NCI-H187 treated with DMSO at 0.1 percent for 48 hours (cell line): Measurements from ENCODE around the gene CIAO3.
"Not testable (repeated sequence)": the region's sequence is repeated elsewhere in the genome, so short reads cannot be mapped to it uniquely, and the experiment has no call there.

Source experiments
- DNase-seq: peaks from one replicate; lab custom pipeline; 2025; lab: John Stamatoyannopoulos, UW

CIAO3 gene

GRCh38 chr16:760065-760464 is 19.3 kb upstream of the CIAO3 start:
- no peak for DNase-seq

DNA sequence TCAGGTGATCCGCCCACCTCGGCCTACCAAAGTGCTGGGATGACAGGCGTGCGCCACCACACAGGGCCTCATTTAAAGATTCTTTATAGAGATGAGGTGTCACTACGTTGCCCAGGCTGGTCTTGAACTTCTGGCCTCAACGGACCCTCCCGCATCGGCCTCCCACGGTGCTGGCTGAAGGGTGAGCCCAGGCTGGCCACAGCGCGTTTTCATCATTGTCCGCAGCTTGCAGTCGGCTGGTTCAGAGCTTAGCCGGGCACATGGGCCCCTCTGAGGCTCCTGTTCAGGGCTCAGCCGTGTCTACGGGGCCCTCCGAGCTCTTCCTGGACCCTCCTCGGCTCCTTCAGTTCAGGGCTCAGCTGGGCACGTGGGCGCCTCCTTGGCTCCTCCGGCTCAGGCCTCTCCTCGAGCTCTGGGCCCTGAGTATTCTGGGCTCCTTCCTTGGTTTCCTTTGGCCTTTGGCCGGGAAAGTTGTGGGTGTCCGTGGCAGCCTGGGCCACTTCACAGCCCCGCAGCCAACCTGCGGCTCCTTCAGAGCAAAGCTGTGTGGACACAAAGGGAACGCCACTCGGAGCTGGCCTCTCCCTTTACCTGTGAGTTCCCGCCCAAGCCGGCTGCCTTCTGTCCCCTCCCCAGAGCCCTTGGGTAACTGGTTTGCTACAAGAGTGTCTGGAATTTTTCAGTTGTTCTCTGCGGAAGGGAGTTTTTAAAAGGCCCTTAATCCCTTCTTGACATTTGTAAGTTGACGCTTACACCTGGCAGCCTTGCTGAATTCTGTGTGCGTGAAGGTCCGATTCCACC is 18.5 kb upstream of the CIAO3 start:
- no peak for DNase-seq

DNA sequence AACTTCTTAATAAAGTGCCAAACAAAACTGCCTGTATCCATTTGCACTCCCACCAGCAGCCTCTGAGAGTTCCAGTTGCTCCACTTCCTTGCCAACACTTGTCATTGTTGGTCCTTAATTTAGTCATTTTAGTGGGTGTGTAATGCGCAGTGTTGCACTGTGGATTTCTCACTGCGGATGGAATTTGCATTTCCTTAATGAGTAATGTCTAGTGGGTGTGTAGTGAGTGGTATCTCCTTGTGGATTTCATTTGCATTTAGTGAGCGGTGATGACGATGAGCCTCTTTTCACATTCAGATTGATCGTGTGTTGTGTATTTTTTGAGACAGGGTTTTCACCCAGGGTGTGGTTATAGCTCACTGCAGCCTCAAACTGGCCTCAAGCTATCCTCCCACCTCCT is 15.6 kb upstream of the CIAO3 start:
- no peak for DNase-seq

- DNase-seq, result no peak
Measured at GRCh38 chr16:754656-755055, 13.9 kb upstream of the CIAO3 start.

GRCh38 chr16:754121-754607 is 13.4 kb upstream of the CIAO3 start:
- not testable (repeated sequence) for DNase-seq

GRCh38 chr16:752007-752312 is 11.2 kb upstream of the CIAO3 start:
- no peak for DNase-seq

DNA sequence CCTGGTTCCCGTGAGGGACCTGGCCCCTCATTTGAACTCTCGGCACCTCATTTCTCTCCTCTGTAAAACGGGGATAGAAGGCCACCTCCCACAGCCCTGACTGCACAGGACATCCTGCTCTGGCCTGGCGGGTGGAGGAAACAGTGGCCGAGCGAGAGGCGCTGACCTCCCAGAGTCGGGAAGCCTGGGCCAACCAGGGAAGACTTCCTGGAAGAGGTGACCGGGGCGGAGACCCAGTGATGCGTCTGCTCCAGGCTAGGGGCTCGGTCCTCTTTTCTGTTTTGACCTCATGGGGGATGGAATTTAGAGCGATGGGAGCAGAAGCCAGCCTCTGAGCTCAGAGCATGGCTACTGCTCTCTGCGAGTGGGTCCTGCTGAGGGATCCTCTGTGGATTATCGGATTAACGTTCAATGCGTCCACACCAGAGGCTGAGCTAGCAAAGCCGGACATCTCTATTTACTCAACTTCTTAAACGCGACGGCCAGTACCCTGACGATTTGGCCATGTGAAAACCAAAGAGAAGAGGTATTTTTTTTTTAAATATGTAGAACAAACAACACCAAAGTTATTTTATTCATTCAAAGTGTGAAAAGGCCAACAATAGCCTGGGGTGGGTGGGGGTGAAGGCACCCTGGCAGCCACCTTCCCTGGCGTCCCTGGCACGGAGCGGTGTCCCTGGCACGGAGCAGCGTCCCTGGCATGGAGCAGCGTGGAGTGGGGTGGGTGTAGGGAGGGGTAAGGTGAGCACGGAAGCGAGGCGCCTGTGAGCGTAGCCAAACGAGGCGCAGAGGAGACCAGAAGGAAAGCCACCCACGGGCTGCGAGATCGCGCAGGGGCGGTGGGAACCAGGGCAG is 10.6 kb upstream of the CIAO3 start:
- no peak for DNase-seq

GRCh38 chr16:750485-750884 is 9.7 kb upstream of the CIAO3 start:
- no peak for DNase-seq

GRCh38 chr16:749010-749409 is 8.2 kb upstream of the CIAO3 start:
- no peak for DNase-seq

DNA sequence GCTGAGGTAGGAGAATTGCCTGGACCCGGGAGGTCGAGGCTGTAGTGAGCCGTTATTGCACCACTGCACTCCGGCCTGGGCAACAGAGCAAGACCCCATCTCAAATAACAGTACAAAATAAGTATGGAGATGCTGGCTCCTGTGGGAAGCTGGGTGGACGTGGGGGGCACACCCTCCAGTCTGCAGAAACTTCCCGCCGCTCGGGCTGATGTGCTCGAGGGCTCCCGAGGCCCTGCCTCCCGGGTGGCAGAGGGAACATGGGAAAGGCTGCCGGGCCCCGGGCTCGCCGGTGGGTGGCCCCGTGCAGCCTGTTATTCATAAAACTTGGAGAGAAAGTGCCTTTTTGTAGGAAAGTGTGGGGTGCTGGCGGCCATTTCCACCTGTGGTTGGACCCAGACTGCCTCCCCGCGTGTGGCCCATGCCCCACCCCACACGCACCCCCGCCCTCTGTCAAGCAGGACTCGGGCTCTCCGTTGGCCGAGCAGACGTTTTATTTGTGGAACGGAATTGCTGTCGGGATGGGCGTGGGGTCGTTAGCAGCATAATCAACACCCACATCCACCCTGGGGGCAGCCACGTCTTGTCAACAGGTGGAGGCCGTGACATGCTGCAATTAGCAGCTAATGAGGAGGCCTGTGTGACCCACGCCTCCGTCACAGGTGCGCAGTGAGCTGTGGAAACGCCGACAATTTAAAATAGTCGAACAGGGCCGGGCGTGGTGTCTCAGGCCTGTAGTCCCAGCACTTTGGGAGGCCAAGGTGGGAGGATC is 7.4 kb upstream of the CIAO3 start:
- no peak for DNase-seq

DNA sequence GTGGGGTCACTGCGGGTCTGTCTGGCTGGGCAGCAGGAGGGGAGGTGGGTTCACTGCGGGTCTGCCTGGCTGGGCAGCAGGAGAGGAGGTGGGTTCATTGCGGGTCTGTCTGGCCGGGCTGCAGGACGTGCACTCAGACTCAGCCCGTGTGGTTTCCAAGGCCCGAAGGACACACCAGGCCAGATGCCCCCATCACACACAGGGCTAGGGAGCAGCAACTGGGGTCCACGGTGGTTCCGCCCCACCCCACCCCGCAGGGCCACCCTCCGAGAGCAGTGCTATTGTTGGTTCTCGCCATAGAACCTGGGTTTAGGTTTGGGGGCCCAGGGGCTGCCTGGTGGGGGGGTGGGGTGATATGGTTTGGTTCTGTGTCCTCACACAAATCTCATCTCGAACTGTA is 5.8 kb upstream of the CIAO3 start:
- no peak for DNase-seq

- no peak for DNase-seq
Measured at GRCh38 chr16:745739-746138, 4.9 kb upstream of the CIAO3 start.

DNA sequence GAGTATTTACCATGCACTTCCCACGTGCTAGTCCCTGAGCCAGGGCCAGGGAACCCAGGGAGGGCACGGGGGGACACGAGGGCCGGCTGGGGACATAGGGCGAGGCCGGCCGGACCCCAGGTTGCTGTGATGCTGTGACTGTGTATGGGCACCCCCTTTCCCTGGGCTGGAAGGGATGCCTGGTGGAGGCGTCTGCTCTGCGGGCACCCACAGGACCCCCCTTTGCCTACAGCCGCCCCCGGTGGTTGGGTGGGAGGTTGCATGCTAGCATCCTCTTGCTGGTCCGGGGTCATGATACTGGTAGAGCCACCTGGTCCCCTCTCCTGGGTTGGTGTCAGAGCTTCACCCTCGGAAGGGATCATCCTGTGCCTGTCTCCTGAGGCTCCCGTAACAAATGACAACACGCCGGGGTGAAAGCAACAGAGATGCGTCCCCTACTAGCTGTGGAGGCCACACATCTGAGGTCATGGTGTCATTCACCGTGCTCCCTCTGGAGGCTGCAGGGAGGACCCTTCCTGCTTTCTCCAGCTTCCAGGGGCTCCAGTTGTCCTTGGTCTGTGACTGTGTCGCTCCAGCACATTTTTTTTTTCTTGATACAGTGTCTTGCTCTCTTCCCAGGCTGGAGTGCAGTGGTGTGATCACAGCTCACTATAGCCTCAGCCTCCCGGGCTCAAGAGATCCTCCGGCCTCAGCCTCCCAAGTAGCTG is 3.1 kb upstream of the CIAO3 start:
- no peak for DNase-seq

GRCh38 chr16:742894-743293 is 2.1 kb upstream of the CIAO3 start:
- DNase-seq, result not testable (repeated sequence)

- no peak for DNase-seq
Measured at GRCh38 chr16:741986-742629, 1.3 kb upstream of the CIAO3 start.

DNA sequence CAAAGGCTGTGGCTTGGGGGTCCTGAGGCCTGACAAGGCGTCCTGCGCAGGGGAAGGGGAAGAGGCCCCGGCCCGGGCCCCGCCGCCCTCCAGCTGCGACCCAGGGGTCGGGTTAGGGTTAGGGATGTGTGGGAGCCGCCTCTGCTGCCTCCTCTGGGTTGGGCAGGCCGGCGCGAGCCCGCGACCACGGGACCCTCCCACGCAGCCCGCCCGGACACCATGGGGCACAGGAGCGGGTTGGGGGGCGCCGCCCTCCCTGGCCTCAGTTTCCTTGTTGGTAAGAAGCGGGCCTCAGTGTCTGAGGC is 386 bp downstream of the CIAO3 start:
- DNase-seq, result no peak

GRCh38 chr16:739560-740458 is 988 bp downstream of the CIAO3 start:
- no peak for DNase-seq

- no peak for DNase-seq
Measured at GRCh38 chr16:736936-737481, 3.8 kb downstream of the CIAO3 start.

- no peak for DNase-seq
Measured at GRCh38 chr16:735982-736453, 4.8 kb downstream of the CIAO3 start.
